HG02763 (cell line): ENCODE results near the gene DHX36.

Source experiments
- ATAC-seq: cut with Tn5 transposase; IDR thresholded peaks from one replicate; pipeline ENCODE4 v1.9.1; 2021; ENCODE audit warnings: mild to moderate bottlenecking, moderate library complexity; ENCODE audit not compliant: unreplicated experiment

Gene DHX36

DNA sequence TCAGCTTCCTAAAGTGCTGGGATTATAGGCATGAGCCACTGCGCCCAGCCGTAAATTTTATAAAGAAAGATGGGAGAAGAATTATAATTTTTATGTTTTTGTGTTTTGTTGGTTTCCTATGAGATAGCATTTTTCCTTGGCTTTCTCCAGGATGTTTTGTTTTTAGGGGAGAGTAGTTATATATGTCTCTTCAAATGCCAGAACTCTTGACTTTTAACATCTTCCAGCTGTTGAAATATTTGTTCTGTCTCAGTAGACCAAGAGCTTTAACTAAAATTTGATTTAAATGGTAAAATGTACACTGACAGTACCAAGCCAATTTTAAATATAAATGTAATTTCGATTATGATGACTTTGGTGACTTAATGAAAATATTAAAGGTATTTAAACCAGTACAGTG lies 96.8 kb downstream of the DHX36 start:
- no peak for ATAC-seq

DNA sequence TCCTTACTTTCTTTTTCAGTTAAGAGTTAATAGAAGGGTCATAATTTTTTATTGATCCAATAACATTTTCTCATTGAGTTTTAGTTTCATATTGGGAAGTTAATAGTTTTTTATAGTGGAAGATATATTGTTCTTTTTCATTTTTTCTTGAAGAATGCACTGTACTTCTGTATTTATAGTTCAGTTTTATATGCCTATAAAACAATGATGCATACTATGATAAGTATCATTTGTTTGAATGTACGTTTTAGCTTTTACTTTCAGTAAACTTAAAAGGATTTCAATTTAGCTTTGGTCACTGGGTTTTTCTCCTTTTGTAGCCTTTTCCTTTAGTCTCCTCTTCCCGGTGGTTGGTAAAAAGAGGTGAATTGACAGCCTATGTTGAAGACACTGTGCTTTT lies 98.8 kb downstream of the DHX36 start:
- ATAC-seq = no peak

DNA sequence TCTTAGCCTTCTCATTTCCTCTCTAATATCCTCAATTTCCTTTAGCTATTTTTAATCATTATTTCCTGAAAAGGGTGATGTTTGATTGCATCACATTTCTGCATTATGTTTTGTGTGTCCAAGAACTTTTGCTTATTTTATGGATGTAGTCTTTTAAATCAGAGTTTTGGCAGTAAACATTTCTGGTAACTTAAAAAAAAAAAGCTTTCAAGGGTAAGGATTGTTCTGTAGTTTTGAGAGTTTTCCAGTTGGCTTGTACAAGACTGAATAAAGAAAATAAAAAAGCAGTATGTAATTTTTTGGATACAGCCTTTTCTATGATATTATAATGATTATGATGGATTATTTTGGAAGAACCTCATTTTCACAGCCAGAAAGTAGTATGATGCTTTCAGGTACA lies 99.4 kb downstream of the DHX36 start:
- ATAC-seq = no peak

DNA sequence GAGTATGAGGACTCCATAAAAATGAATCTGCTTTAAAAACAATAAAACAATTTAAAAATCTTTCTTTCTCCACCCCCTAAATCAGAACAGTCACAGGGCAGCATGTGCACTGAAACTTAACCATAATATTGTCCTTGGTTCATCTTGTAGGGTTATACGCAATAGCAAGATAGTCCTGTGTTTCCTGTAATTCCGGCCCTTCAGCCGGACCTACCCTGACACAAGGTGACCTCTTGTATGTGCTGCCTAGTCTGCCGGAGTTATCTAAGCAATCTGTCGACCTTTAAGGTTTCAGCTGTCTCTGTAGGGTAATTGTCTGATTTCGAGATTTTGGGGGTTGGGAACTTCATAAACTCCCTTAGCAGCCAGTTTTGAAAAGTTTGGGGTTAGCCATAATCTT lies 99.9 kb downstream of the DHX36 start:
- no peak for ATAC-seq

DNA sequence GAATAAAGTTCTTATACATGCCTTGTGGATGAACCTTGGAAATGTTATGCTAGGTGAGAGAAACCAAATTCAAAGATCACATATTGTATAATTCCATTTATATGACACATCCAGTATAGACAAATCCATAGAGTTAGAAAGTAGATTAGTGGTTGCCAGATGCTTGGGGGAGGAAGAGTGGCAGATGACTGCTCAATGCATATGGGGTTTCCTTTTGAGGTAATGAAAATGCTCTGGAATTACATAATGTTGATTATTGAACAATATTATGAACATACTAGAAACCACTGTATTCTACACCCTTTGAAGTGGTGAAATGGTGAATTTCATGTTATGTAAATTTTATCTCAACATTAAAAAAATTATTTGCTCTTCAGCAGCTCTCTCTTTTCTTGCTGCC lies 100.8 kb downstream of the DHX36 start:
- ATAC-seq = no peak
